Muscle layer of duodenum (tissue), 2 donors: ENCODE results near the gene MCF2L2.
A peak's percentile ranks its signal among the peaks of the same experiment; 100 is the strongest.

Experiments used
- H3K27ac ChIP-seq: one replicate; pipeline ENCODE4 v1.7.0; 2013; ENCODE audit warnings: mild to moderate bottlenecking, low read length
- H3K27me3 ChIP-seq: one replicate; pipeline ENCODE4 v1.7.0; 2013; ENCODE audit warnings: low read depth, mild to moderate bottlenecking, control low read depth, low read length
- H3K36me3 ChIP-seq, 2 donors: one replicate each; pipeline ENCODE4 v1.7.0; 2013; ENCODE audit warnings: low read length in 2 of 2, control low read depth in 1 of 2, mild to moderate bottlenecking in 1 of 2; ENCODE audit not compliant: insufficient read depth in 2 of 2, control insufficient read depth in 1 of 2
- H3K4me1 ChIP-seq, 2 donors: one replicate each; pipeline ENCODE4 v1.7.0; 2013; ENCODE audit warnings: low read length in 2 of 2, mild to moderate bottlenecking in 2 of 2, control low read depth in 1 of 2, moderate library complexity in 1 of 2; ENCODE audit not compliant: insufficient read depth in 2 of 2, control insufficient read depth in 1 of 2
- H3K4me3 ChIP-seq, 2 donors: one replicate each; pipeline ENCODE4 v1.7.0; 2013; ENCODE audit warnings: low read length in 2 of 2, low read depth in 1 of 2, mild to moderate bottlenecking in 1 of 2
- H3K9me3 ChIP-seq, 2 donors: one replicate each; pipeline ENCODE4 v1.7.0; 2013; ENCODE audit warnings: low read length in 2 of 2, control low read depth in 1 of 2, mild to moderate bottlenecking in 1 of 2; ENCODE audit not compliant: control insufficient read depth in 1 of 2
- donor health status: healthy.

The MCF2L2 gene

GRCh38 chr3:183317271-183317670 lies 111.1 kb downstream of the MCF2L2 start:
- H3K9me3 ChIP-seq: no peaks in the 10 kb centered on the region
- no peak overlapping the region for H3K4me3 ChIP-seq
- H3K27me3 ChIP-seq: no peaks in the 10 kb centered on the region
- no peak overlapping the region for H3K27ac ChIP-seq
- H3K36me3 ChIP-seq: peaks cover 0 to 5% of the 10 kb centered on the region in 2 donors
- no peaks in the 10 kb centered on the region for H3K4me1 ChIP-seq

GRCh38 chr3:183315739-183316138 lies 112.7 kb downstream of the MCF2L2 start:
- Histone ChIP-seq H3K9me3 (no peaks in the 10 kb centered on the region), H3K4me3 (no peak overlapping the region), H3K4me1 (no peaks in the 10 kb centered on the region), H3K36me3 (peaks cover 0 to 7% of the 10 kb centered on the region in 2 donors), H3K27ac (no peak overlapping the region), H3K27me3 (no peaks in the 10 kb centered on the region)

GRCh38 chr3:183313764-183314163 lies 114.7 kb downstream of the MCF2L2 start:
- Histone ChIP-seq H3K27ac (no peak overlapping the region), H3K9me3 (no peaks in the 10 kb centered on the region), H3K4me3 (no peak overlapping the region), H3K36me3 (peaks cover 0 to 9% of the 10 kb centered on the region in 2 donors), H3K4me1 (no peaks in the 10 kb centered on the region), H3K27me3 (no peaks in the 10 kb centered on the region)

- no peak overlapping the region for H3K4me3 ChIP-seq
- H3K27ac ChIP-seq: no peak overlapping the region
- no peaks in the 10 kb centered on the region for H3K4me1 ChIP-seq
- no peaks in the 10 kb centered on the region for H3K9me3 ChIP-seq
- H3K36me3 ChIP-seq: peaks cover 0 to 9% of the 10 kb centered on the region in 2 donors
- H3K27me3 ChIP-seq: no peaks in the 10 kb centered on the region
These were observed 115.1 kb downstream of the MCF2L2 start for GRCh38 chr3:183313351-183313750.

GRCh38 chr3:183312433-183312832 lies 116.0 kb downstream of the MCF2L2 start:
- no peaks in the 10 kb centered on the region for H3K27me3 ChIP-seq
- no peaks in the 10 kb centered on the region for H3K9me3 ChIP-seq
- peaks cover 0 to 4% of the 10 kb centered on the region in 2 donors for H3K36me3 ChIP-seq
- H3K4me1 ChIP-seq: peaks cover 0 to 5% of the 10 kb centered on the region in 2 donors
- no peak overlapping the region for H3K27ac ChIP-seq
- H3K4me3 ChIP-seq: no peak overlapping the region

- Histone ChIP-seq H3K27me3 (no peaks in the 10 kb centered on the region), H3K36me3 (peaks cover 0 to 4% of the 10 kb centered on the region in 2 donors), H3K4me1 (peaks cover 0 to 11% of the 10 kb centered on the region in 2 donors), H3K4me3 (no peak overlapping the region), H3K9me3 (no peaks in the 10 kb centered on the region), H3K27ac (no peak overlapping the region)
These were observed 117.5 kb downstream of the MCF2L2 start for GRCh38 chr3:183310936-183311335.

GRCh38 chr3:183309276-183309675 lies 119.1 kb downstream of the MCF2L2 start:
- Histone ChIP-seq H3K9me3 (no peaks in the 10 kb centered on the region), H3K4me3 (no peak overlapping the region), H3K27me3 (no peaks in the 10 kb centered on the region), H3K36me3 (peaks cover 0 to 4% of the 10 kb centered on the region in 2 donors), H3K27ac (no peak overlapping the region), H3K4me1 (peaks cover 0 to 11% of the 10 kb centered on the region in 2 donors)

- Histone ChIP-seq H3K27me3 (no peaks in the 10 kb centered on the region), H3K4me1 (peaks cover 0 to 11% of the 10 kb centered on the region in 2 donors), H3K9me3 (no peaks in the 10 kb centered on the region), H3K27ac (no peak overlapping the region), H3K4me3 (no peak overlapping the region), H3K36me3 (peaks cover 0 to 4% of the 10 kb centered on the region in 2 donors)
These were observed 119.7 kb downstream of the MCF2L2 start for GRCh38 chr3:183308751-183309150.

- Histone ChIP-seq H3K36me3 (peaks cover 0 to 4% of the 10 kb centered on the region in 2 donors), H3K9me3 (no peaks in the 10 kb centered on the region), H3K27me3 (no peaks in the 10 kb centered on the region), H3K27ac (peak overlapping the region; percentile 61), H3K4me1 (peaks cover 0 to 11% of the 10 kb centered on the region in 2 donors), H3K4me3 (no peak overlapping the region)
These were observed 120.7 kb downstream of the MCF2L2 start for GRCh38 chr3:183307749-183308148.

- H3K9me3 ChIP-seq: no peaks in the 10 kb centered on the region
- peaks cover 0 to 11% of the 10 kb centered on the region in 2 donors for H3K4me1 ChIP-seq
- H3K27ac ChIP-seq: peak overlapping the region; percentile 74
- no peaks in the 10 kb centered on the region for H3K27me3 ChIP-seq
- peaks cover 0 to 4% of the 10 kb centered on the region in 2 donors for H3K36me3 ChIP-seq
- no peak overlapping the region for H3K4me3 ChIP-seq
These were observed 121.4 kb downstream of the MCF2L2 start for GRCh38 chr3:183306798-183307671.

GRCh38 chr3:183303690-183304089 lies 124.7 kb downstream of the MCF2L2 start:
- Histone ChIP-seq H3K4me1 (peaks cover 0 to 11% of the 10 kb centered on the region in 2 donors), H3K36me3 (no peaks in the 10 kb centered on the region), H3K27me3 (no peaks in the 10 kb centered on the region), H3K9me3 (no peaks in the 10 kb centered on the region), H3K4me3 (no peak overlapping the region), H3K27ac (no peak overlapping the region)
